ENCODE results near the gene GCN1. TPM values are rescaled to one million over a fixed set of nuclear protein-coding genes. Genes with fewer than 3 reads are reported as not detected.

The GCN1 gene
- total and polyA plus RNA-seq, 2 donors (not counting 3 experiments of a cell fraction or from before 2014, with no cell fraction given) = 30.1 to 101 TPM

- H3K79me2 ChIP-seq (ENCODE audit: control insufficient read depth, insufficient read depth, low read length) = peaks cover 4% of the 10 kb centered on the region
- ChIA-PET POLR2A (no interaction called here), CTCF (no interaction called here)
- FAIRE-seq (no peak), DNase-seq (ENCODE audit: low read depth, low spot score) (no peak)
- H3K27ac ChIP-seq (ENCODE audit: insufficient read depth, low read depth, low read length) = no peak overlapping the region
- no peaks in the 10 kb centered on the region for H3K36me3 ChIP-seq (ENCODE audit: control insufficient read depth in 2 of 2, extremely low read depth in 1 of 2, insufficient read depth in 2 of 2, low read length in 2 of 2)
- BruUV-seq (replicated peaks) = no TSS peak
- no peaks in the 10 kb centered on the region for H3K9me1 ChIP-seq (replicated peaks; ENCODE audit: control insufficient read depth, extremely low read depth, insufficient read depth, low read length)
- H3K9ac ChIP-seq (replicated peaks; ENCODE audit: extremely low read depth, insufficient read depth, low read length) = no peak overlapping the region
- peaks cover 26% of the 10 kb centered on the region for H3K4me1 ChIP-seq (ENCODE audit: control insufficient read depth, extremely low read depth, insufficient read depth, low read length)
- no peak overlapping the region for H3K4me2 ChIP-seq (ENCODE audit: insufficient read depth, low read length)
- no peak overlapping the region for H3K4me3 ChIP-seq (replicated peaks in 1 of 3; ENCODE audit: insufficient read depth in 1 of 3, low read depth in 1 of 3, low read length in 3 of 3)
- H3K27me3 ChIP-seq (ENCODE audit: control insufficient read depth in 2 of 2, insufficient read depth in 2 of 2, low read length in 2 of 2) = no peaks in the 10 kb centered on the region
- no peaks in the 10 kb centered on the region for H4K20me1 ChIP-seq (replicated peaks; ENCODE audit: control insufficient read depth, extremely low read depth, insufficient read depth, low read length)
- intact Hi-C loops (cut with micrococcal nuclease) (no loop called here), dilution Hi-C loops (cut with MboI; ENCODE audit: extremely low pct_ligation_motif_present, low sequenced_read_pairs) (no loop called here)
- no peak overlapping the region for H2AFZ ChIP-seq (ENCODE audit: low read depth, low read length)
- no peaks in the 10 kb centered on the region for H3K9me3 ChIP-seq (replicated peaks; ENCODE audit: control insufficient read depth, insufficient read depth, low read length)
- no peak for TF ChIP-seq MYC (IDR thresholded peaks at IDR 0.05; ENCODE audit: low read depth, low read length)
- no peak for TF ChIP-seq GATA2 (IDR thresholded peaks at IDR 0.05; ENCODE audit: insufficient read depth, insufficient read length, low read depth, low read length)
- TF ChIP-seq POLR2A (IDR thresholded peaks at IDR 0.05; ENCODE audit: low read depth, low read length) = no peak
- TF ChIP-seq EZH2 (IDR thresholded peaks at IDR 0.05; ENCODE audit: borderline replicate concordance, low read depth, low read length, severe bottlenecking) = no peak
- no peak for TF ChIP-seq CTCF (IDR thresholded peaks at IDR 0.05; ENCODE audit: extremely low read depth in 1 of 2, insufficient read depth in 1 of 2, low read depth in 1 of 2, low read length in 2 of 2)
- no peak for TF ChIP-seq JUN (IDR thresholded peaks at IDR 0.05; ENCODE audit: borderline replicate concordance, insufficient read depth, insufficient read length, low read depth)
- TF ChIP-seq POLR2AphosphoS5 (IDR thresholded peaks at IDR 0.05; ENCODE audit: insufficient read depth, low read depth, low read length) = no peak
- TF ChIP-seq MAX (IDR thresholded peaks at IDR 0.05; ENCODE audit: insufficient read depth, insufficient read length) = no peak
- TF ChIP-seq FOS (IDR thresholded peaks at IDR 0.05; ENCODE audit: borderline replicate concordance, insufficient read depth, low read length) = no peak
Observed at GRCh38 chr12:120121343-120121742, 73.2 kb downstream of the GCN1 start.

Measured in endothelial cell of umbilical vein (primary cell).